Activated naive CD8-positive, alpha-beta T cell treated with anti-CD3 and anti-CD28 coated beads, Interleukin-2, amount 50 U/mL, for 24 hours (primary cell): ENCODE data around the gene SFI1.
A peak's percentile ranks its signal among the peaks of the same experiment; 100 is the strongest.
"Not testable (repeated sequence)": the region's sequence is repeated elsewhere in the genome, so short reads cannot be mapped to it uniquely, and the experiment has no call there.

Experiments used
- ATAC-seq: fragments of 150-1000 bp; cut with Tn5 transposase; one replicate; pipeline ENCODE4 v1.10.0; 2021
- DNase-seq: peaks from one replicate; pipeline ENCODE4 v3.0.0; 2021
- H3K27ac Mint-ChIP-seq: one replicate; pipeline ENCODE4 v1.8.0; 2021; ENCODE audit warnings: mild to moderate bottlenecking, mixed read lengths
- H3K27me3 Mint-ChIP-seq: one replicate; pipeline ENCODE4 v1.8.0; 2021; ENCODE audit warnings: mixed read lengths
- H3K36me3 Mint-ChIP-seq: one replicate; pipeline ENCODE4 v1.8.0; 2021; ENCODE audit warnings: low read depth, mixed read lengths
- H3K4me1 Mint-ChIP-seq: one replicate; pipeline ENCODE4 v1.8.0; 2021; ENCODE audit warnings: mixed read lengths
- H3K4me3 Mint-ChIP-seq: one replicate; pipeline ENCODE4 v1.8.0; 2021; ENCODE audit warnings: mild to moderate bottlenecking, moderate library complexity, mixed read lengths
- H3K9me3 Mint-ChIP-seq: one replicate; pipeline ENCODE4 v1.8.0; 2021; ENCODE audit warnings: mixed read lengths

Gene SFI1

DNA sequence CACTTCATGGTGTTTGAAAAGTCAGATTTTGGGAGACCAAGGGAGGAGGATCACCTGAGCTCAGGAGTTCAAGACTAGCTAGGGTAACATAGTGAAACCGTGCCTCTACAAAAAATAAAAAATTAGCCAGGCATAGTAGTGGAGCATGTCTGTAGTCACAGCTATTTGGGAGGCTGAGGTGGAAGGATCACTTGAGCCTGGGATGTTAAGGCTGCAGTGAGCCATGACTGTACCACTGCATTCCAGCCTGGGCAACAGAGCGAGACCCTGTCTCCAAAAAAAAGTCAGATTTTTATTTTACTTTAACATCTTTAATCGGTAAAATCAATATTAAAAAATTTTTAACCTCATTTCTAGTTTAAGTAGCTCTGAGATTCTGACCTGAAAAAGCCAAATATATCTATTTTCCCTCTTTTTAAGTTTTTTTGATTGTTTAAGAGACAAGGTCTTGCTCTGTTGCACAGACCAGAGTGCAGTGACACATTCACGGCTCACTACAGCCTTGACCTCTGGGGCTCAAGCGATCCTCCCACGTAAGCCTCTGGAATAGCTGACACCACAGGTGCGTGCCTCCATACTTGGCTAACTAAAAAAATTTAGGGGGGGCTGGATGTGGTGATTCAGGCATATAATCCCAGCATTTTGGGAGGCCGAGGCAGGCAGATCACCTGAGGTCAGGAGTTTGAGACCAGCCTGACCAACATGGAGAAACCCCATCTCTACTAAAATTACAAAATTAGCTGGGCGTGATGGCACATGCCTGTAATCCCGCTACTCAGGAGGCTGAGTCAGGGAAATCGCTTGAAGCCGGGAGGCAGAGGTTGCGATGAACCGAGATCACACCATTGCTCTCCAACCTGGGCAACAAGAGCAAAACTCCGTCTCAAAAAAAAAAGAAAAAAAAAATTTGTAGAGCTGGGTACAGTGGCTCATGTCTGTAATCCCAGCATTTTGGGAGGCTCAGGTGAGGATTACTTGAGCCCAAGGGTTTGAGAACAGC lies 48.4 kb downstream of the SFI1 start:
- DNase-seq, result no peak
- Mint-ChIP-seq H3K27me3 (no peaks in the 10 kb centered on the region), H3K27ac (peak overlapping the region; percentile 81), H3K4me1 (peaks cover 49% of the 10 kb centered on the region), H3K9me3 (no peaks in the 10 kb centered on the region), H3K4me3 (no peak overlapping the region), H3K36me3 (peaks cover 43% of the 10 kb centered on the region)
- no peak for ATAC-seq

DNA sequence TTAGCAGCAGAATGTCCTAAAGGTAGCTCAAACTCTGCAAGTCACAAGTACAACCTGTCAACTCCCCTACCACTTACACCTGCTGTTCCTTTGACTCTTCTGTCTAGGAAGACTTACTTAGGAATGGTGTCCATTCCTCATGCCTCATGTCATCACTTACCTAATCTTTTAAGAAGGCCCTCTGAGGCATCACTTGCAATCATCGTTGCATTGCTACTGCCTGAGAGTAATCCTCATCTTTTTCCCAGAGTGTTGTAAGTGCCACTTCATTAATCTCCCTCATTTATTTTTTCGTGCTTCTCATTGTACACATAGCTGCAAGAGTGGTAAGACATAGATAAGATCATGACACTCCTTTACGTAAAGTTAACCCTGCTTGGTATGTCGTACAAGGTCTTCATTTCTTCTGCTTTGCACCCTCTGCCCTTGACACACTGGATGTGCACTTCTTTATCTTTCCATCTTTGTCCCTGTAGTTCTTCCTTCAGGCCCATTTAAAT lies 54.6 kb downstream of the SFI1 start:
- Mint-ChIP-seq H3K27ac (peak overlapping the region; percentile 80), H3K36me3 (peaks cover 59% of the 10 kb centered on the region)
- ATAC-seq, result no peak

DNA sequence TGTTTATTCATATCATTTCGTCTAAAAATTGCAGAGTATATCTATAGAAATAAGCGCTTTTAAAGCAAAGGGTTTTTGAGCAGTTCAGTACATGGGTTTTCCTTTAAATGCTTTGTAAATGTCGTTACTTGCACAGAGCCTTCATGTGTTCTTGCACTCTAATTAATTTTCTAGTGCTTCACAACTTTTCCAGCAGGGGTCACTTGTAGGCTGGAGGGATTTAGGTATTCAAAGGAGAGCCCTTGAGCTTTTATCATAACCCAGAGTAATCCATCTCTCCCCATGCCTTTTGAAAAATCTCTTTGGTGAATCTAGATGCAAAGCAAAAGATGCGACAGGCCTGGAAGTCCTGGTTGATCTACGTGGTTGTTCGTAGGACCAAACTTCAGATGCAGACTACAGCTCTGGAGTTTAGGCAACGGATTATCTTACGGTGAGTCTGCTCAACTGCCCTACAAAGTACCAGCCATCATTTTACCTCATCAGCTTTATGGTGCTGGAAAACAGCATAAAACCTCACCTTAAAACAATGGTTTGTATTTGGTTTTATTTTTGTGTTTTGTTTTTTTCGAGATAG lies 60.4 kb downstream of the SFI1 start:
- Mint-ChIP-seq H3K4me3 (no peak overlapping the region), H3K4me1 (peaks cover 23% of the 10 kb centered on the region), H3K27me3 (no peaks in the 10 kb centered on the region), H3K9me3 (no peaks in the 10 kb centered on the region), H3K36me3 (peaks cover 50% of the 10 kb centered on the region), H3K27ac (peak overlapping the region; percentile 37)
- ATAC-seq (no peak), DNase-seq (no peak)

More for the DNA sequence above, 54.6 kb downstream of the SFI1 start:
- Mint-ChIP-seq H3K4me1 (peaks cover 37% of the 10 kb centered on the region), H3K27me3 (no peaks in the 10 kb centered on the region), H3K9me3 (no peaks in the 10 kb centered on the region), H3K4me3 (no peak overlapping the region)
- DNase-seq, result no peak

DNA sequence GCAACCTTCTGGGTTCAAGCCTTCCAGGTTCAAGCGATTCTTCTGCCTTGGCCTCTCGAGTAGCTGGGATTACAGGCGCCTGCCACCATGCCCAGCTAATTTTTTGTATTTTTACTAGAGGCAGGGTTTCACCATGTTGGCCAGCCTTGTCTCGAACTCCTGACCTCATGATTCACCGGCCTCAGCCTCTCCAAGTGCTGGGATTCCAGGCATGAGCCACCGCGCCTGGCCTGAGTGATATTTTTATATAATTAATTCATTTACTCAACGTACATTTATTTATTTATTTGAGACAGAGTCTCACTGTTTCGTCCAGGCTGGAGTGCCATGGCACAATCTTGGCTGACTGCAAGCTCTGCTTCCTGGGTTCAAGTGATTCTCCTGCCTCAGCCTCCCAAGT lies 62.2 kb downstream of the SFI1 start:
- not testable (repeated sequence) for H3K4me3 Mint-ChIP-seq, H3K27me3 Mint-ChIP-seq, DNase-seq, H3K9me3 Mint-ChIP-seq, H3K27ac Mint-ChIP-seq, H3K4me1 Mint-ChIP-seq, ATAC-seq
- peaks cover 49% of the 10 kb centered on the region for H3K36me3 Mint-ChIP-seq

DNA sequence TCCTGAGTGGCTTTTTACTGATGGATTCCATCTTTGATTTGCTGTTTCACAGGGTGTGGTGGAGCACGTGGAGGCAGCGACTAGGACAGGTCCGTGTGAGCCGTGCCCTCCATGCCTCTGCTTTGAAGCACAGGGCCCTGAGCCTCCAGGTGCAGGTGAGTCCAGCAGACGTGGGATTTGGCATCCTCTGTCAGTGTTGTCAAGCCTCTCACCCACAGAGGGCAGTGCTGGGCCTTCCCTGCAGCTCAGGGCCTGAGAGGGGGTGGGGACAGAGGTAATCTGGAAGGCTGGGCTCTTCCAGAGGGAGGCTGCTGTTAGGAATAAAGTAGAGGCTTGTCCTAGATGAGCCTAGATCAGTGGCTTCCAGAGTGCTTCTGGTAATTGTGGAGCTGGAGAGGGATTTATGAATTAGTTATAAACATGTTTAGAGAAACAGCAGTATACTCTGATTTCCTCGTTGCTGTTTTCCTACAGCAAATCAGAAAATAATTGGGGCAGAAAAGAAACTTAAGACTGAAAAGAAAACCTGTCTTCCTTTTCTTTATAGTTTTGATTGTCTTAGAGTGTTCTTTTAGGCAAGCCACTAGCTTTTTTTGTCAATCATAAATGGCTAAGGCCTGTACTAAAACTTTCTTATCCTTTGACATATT lies 65.0 kb downstream of the SFI1 start:
- Mint-ChIP-seq H3K36me3 (peaks cover 48% of the 10 kb centered on the region), H3K9me3 (no peaks in the 10 kb centered on the region), H3K27me3 (no peaks in the 10 kb centered on the region), H3K4me3 (no peak overlapping the region), H3K4me1 (peaks cover 5% of the 10 kb centered on the region), H3K27ac (peak overlapping the region; percentile 47)
- DNase-seq, result peak; percentile 62
- peak; percentile 84 for ATAC-seq

DNA sequence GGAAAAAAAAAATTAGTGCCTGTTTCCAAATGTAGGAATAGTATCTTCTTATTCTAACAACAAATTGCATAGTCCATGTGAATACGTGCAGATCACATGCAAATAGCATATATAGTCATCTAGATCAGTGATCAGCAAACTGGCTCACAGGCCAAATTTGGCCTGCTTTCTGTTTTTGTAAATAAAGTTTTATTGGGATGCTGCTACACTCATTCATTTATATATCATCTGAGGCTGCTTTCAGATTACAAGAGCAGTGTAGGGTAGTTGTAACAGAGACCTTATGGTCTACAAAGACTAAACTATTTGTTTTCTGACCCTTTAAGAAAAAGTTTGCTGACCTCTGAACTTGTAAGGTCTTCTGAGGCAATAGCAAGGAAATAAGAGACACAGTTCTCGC lies 65.6 kb downstream of the SFI1 start:
- Mint-ChIP-seq H3K27ac (no peak overlapping the region), H3K27me3 (no peaks in the 10 kb centered on the region), H3K9me3 (no peaks in the 10 kb centered on the region), H3K4me1 (peaks cover 5% of the 10 kb centered on the region), H3K36me3 (peaks cover 43% of the 10 kb centered on the region), H3K4me3 (no peak overlapping the region)
- DNase-seq (no peak), ATAC-seq (no peak)

DNA sequence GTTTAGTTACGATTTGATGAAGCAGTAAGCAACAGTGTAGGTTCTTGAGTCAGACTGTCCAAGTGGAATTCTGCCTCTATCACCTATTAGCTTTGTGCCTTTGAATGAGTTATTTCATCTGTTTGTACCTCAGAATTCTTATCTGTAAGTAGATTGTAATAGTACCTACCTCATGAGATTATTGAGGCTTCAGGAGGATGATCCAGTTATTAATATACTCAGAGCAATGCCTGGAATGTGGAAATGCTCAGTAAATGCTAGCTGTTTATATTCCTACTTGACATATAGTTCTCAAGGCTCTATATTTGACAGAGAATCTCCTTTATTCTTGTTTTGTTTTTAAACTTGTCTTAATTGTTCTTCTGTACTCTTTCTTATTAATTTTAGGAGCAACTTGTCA lies 70.1 kb downstream of the SFI1 start:
- DNase-seq, result no peak
- no peak for ATAC-seq
- no peaks in the 10 kb centered on the region for H3K27me3 Mint-ChIP-seq
- no peak overlapping the region for H3K4me3 Mint-ChIP-seq
- H3K36me3 Mint-ChIP-seq, result peaks cover 38% of the 10 kb centered on the region
- H3K4me1 Mint-ChIP-seq, result peaks cover 9% of the 10 kb centered on the region
- H3K27ac Mint-ChIP-seq, result no peak overlapping the region
- H3K9me3 Mint-ChIP-seq, result no peaks in the 10 kb centered on the region

DNA sequence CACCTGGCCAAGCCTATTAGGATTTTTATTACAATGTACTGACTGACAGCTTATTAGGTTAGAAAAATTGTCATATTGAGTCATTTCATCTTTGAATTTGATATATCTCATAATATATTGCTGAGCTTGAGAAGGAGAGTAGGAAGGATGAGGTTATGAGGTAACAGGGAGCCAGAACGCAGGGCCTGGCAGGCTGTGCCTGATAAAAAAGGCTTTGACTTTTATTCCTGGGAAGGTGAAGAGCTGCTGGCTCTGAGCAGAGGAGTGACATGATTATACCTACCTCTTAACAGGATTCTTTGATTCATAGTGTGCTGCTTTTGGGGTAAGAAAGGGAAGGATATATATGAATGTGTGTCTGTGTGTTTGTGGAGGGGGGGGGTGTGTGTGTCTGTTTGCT lies 70.9 kb downstream of the SFI1 start:
- H3K27me3 Mint-ChIP-seq, result no peaks in the 10 kb centered on the region
- H3K4me3 Mint-ChIP-seq, result no peak overlapping the region
- peaks cover 38% of the 10 kb centered on the region for H3K36me3 Mint-ChIP-seq
- peaks cover 9% of the 10 kb centered on the region for H3K4me1 Mint-ChIP-seq
- H3K27ac Mint-ChIP-seq, result no peak overlapping the region
- ATAC-seq, result no peak
- DNase-seq, result no peak
- H3K9me3 Mint-ChIP-seq, result no peaks in the 10 kb centered on the region

DNA sequence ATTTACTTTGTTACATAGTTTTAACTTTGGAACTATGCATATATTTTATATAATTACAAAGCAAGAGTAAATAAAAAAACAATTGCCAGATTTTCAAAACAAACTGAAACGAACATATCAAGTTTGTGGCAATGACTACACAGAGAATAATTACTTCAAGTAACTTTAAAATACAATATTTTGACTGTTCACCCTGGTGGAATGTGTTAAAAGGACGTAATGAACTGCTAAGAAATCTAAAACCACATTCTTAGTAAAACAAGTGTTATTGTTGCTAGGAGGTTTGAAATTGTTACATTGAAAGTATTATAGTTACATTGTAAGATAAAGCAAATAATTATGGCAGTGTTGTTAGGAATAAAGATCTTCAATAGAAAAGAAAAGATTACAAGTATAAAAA lies 71.4 kb downstream of the SFI1 start:
- DNase-seq (no peak), ATAC-seq (no peak)
- Mint-ChIP-seq H3K4me3 (no peak overlapping the region), H3K4me1 (peaks cover 9% of the 10 kb centered on the region), H3K9me3 (no peaks in the 10 kb centered on the region), H3K36me3 (peaks cover 38% of the 10 kb centered on the region), H3K27me3 (no peaks in the 10 kb centered on the region), H3K27ac (no peak overlapping the region)

DNA sequence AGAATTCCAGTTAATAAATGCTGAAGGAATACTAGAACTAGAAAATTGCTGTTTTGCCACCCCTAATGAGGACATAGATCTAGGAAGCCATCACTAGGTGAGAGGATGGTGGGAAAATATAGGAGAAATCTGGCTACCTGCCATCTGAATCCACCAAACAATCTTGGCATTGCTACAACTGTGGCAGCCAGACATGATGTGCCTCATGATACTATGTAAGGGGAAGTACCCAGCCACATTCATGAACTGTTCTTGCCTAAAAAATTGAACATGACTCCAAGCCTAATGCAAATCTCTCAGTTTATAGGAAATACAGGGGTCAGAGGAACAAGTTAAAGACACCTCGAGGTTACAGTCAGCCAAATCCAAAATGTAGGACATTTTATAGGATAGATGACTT lies 72.8 kb downstream of the SFI1 start:
- Mint-ChIP-seq H3K4me3 (no peak overlapping the region), H3K27me3 (no peaks in the 10 kb centered on the region), H3K4me1 (peaks cover 9% of the 10 kb centered on the region), H3K27ac (no peak overlapping the region), H3K9me3 (no peaks in the 10 kb centered on the region), H3K36me3 (peaks cover 35% of the 10 kb centered on the region)
- ATAC-seq (no peak), DNase-seq (no peak)

DNA sequence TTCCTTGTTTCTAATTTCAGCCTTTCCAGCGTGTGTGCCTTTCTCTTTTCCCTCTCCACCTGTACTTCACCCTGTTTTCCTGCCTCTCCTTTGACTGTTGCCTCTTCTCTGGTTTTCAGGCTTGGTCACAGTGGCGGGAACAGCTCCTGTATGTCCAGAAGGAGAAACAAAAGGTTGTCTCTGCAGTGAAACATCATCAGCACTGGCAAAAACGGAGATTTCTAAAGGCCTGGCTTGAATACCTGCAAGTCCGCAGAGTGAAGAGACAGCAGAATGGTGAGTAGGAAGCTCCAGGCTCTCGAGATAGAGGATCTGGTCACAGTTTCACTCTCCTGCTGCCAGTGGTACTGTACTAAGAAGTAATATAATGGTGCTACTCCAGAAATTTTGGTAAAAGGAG lies 76.6 kb downstream of the SFI1 start:
- DNase-seq (no peak), ATAC-seq (no peak)
- Mint-ChIP-seq H3K27me3 (no peaks in the 10 kb centered on the region), H3K4me3 (no peak overlapping the region), H3K36me3 (peaks cover 49% of the 10 kb centered on the region), H3K27ac (no peak overlapping the region), H3K4me1 (peaks cover 12% of the 10 kb centered on the region), H3K9me3 (no peaks in the 10 kb centered on the region)

DNA sequence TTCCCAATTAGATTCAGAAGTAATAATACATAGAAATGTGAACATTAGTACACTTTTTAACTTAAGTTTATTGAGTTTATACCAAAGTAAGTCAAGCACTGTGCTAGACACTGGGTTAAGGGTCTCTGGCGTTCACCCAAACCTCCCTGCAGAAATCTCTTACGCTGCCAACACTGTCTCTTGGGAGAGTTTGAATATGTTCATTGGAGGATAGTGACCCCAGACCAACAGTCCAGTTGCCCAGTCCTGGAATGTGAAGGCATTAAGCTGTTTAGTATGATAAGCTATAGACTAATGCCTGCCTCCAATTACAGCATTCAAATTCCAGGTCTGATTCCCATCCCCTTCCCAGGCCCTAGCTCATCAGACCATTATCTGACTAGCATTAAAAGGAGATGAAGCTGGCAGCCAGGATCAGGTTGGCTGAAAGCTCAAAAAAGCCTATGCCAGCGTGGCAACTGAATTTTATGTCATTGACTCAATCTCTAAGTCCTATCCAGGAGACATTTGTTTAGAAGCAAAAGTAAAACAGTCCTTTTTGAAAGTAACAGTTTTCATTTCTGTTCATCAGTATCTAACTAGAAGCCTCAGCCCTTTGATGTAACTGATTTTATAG lies 77.8 kb downstream of the SFI1 start:
- Mint-ChIP-seq H3K27ac (peak overlapping the region; percentile 70), H3K4me3 (no peak overlapping the region), H3K27me3 (no peaks in the 10 kb centered on the region), H3K4me1 (peaks cover 6% of the 10 kb centered on the region), H3K36me3 (peaks cover 48% of the 10 kb centered on the region), H3K9me3 (no peaks in the 10 kb centered on the region)
- DNase-seq, result no peak
- no peak for ATAC-seq

DNA sequence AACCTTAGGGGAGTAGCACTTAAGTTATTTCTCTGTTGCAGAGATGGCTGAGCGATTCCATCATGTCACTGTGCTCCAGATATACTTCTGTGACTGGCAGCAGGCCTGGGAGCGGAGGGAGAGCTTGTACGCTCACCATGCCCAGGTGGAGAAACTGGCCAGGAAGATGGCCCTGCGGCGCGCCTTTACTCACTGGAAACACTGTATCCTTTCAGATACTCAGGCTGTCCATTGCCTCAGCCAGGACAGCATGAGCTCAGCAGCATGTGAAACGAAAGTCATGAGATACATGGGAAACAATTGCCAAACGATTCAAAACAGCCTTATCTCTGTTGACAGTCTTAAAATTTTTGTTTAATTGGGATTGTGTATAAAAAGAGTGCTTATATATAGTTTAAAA lies 78.9 kb downstream of the SFI1 start:
- ATAC-seq (no peak), DNase-seq (no peak)
- Mint-ChIP-seq H3K4me3 (no peak overlapping the region), H3K36me3 (peaks cover 48% of the 10 kb centered on the region), H3K27ac (peak overlapping the region; percentile 53), H3K9me3 (no peaks in the 10 kb centered on the region), H3K4me1 (peaks cover 3% of the 10 kb centered on the region), H3K27me3 (no peaks in the 10 kb centered on the region)

DNA sequence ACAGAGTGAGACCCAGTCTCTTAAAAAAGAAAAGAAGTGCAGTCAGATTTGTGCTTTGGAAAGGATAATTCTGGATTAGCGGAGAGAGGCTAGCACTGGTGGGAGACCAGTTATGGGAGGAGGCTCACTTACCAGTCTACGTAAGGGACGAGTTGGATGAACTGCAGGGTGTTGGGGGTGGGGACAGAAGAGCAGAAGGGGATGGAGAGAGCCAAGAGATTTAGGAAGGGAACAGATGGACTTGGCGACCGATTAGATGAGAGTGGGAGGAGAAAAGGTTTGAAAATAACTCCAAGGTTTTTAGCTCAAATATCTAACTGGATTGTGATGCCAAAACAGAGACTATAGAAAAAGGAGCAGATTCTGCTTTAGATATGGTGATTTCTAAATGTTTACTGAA lies 81.4 kb downstream of the SFI1 start:
- Mint-ChIP-seq H3K4me3 (no peak overlapping the region), H3K27me3 (no peaks in the 10 kb centered on the region), H3K9me3 (no peaks in the 10 kb centered on the region), H3K27ac (no peak overlapping the region), H3K36me3 (peaks cover 40% of the 10 kb centered on the region), H3K4me1 (peaks cover 13% of the 10 kb centered on the region)
- DNase-seq (no peak), ATAC-seq (no peak)
